Pancreas (tissue), 10 donors: ENCODE data around the gene ZNF416. TPM values are rescaled to one million over a fixed set of nuclear protein-coding genes. Genes with fewer than 3 reads are reported as not detected.

Experiments
- ATAC-seq, 4 donors: fragments of 200-7000 bp; cut with Tn5 transposase; one replicate each; pipeline versions ENCODE4 v1.8.0 to v1.9.1; 2020; ENCODE audit warnings: mild to moderate bottlenecking in 4 of 4, moderate library complexity in 4 of 4
- DNase-seq, 6 donors: peaks; one replicate each; pipeline ENCODE4 v3.0.0-alpha.2; 2020
- FAIRE-seq: peaks from 2 replicates; lab custom pipeline; 2012; peaks lifted over from hg19 to GRCh38; lab: Jason Lieb, UNC
- H3K27ac ChIP-seq, 4 donors: fragments of 200-600 bp; sonication (generic); 1 replicate in 3 of 4; 2 replicates in 1 of 4; pipeline versions ENCODE4 v1.5.0 to v1.8.0; 2020
- H3K27me3 ChIP-seq, 4 donors: fragments of 200-600 bp; one replicate each; pipeline ENCODE4 v1.8.0; 2021
- H3K36me3 ChIP-seq, 3 donors: fragments of 200-600 bp; sonication (generic) in 1 of 3; one replicate each; pipeline versions ENCODE4 v1.5.0 to v1.8.0; 2020 to 2021
- H3K4me1 ChIP-seq, 3 donors: fragments of 200-600 bp; one replicate each; pipeline ENCODE4 v1.8.0; 2021
- H3K4me3 ChIP-seq, 4 donors: fragments of 200-600 bp; sonication (generic) in 2 of 4; one replicate each; pipeline versions ENCODE4 v1.5.0 to v1.8.0; 2020 to 2021
- H3K9me3 ChIP-seq, 4 donors: fragments of 200-600 bp; one replicate each; pipeline ENCODE4 v1.8.0; 2021
- WGBS, 2 donors: extraction: QIAGEN DNeasy Blood & Tissue Kit; methylation state at CpG; one replicate each; pipeline ENCODE4 v1.1.7; 2013; 5-methylcytosine and 5-hydroxymethylcytosine counted together
- intact Hi-C, 3 donors: fragments of 100-400 bp; cut with DNase I; formaldehyde crosslinking; loops; one replicate each; pipeline versions ENCODE4 v1.11.1 to v1.14.2; 2022
- polyA plus RNA-seq, 2 donors: library from polyadenylated mRNA; stranded (reverse); fragments of 200-250 nt; gene quantifications; one replicate each; pipeline ENCODE4 v1.2.3, GENCODE V29; 2013
- total RNA-seq, 6 donors: library from RNA; stranded (reverse); fragmentation: NEBNext Ultra II Directional in 4 of 6; extraction: Animal tissue kit (Norgen Biotek cat#: 25700) in 4 of 6; gene quantifications; one replicate each; pipeline versions ENCODE4 v1.2.1 to v1.2.4, GENCODE V29; 2021 to 2023
- TF ChIP-seq, protein P1 (sequence below), 4 donors: fragments of 200-600 bp; sonication (generic) in 3 of 4; IDR thresholded peaks; one replicate each; pipeline versions ENCODE4 v1.5.0 to v1.8.0; 2021; ENCODE audit warnings: antibody characterized with exemption in 4 of 4
- donor health status: healthy with polysubstance abuse.
- donor health status: DM: no; HTN: no; CAD: no; lungs with moderate emphysema.
- donor health status: DM: no; HTN: no; CAD: no.
- donor health status: control.
- donor health status: control.
- donor health status: Bipolar disorder and iron deficiency.
- donor health status: DM: yes; HTN: yes; CAD: no.
- donor health status: DM: no; HTN: no; CAD: no.
- donor health status: DM: no; HTN: no; CAD: no.
- donor health status: DM: yes; HTN: yes; CAD: no.

The ZNF416 gene
- total and polyA plus RNA-seq, 8 donors = 0.91 to 2.7 (median 1.8) TPM

DNA sequence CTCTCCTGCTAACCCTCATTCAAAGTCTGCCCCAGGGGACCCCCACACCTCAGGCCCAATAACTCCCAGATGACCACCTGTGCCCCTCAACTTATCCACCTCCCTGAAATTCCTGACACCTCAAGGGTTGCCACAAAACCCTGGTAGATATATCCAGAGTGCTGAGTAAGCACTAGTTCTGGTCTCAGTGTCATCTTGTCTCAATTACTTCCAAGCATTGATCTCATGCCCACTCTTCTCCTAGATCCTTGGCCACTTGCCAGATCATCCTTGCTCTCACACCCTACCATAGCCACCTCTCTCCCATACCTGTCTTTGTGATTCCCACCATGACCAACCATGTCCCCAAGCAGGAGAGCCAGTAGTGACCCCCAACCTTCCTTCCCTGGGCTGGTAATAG lies 2.0 kb downstream of the ZNF416 start:
- Histone ChIP-seq H3K9me3 (peaks cover 0 to 18% (median 0%) of the 10 kb centered on the region in 4 donors), H3K36me3 (peaks cover 6 to 35% (median 28%) of the 10 kb centered on the region in 3 donors), H3K4me1 (peaks cover 0 to 6% (median 4%) of the 10 kb centered on the region in 3 donors), H3K27me3 (no peaks in the 10 kb centered on the region), H3K27ac (no peak overlapping the region), H3K4me3 (no peak overlapping the region)
- DNase-seq (no peak), ATAC-seq (no peak), FAIRE-seq (no peak)
- intact Hi-C loops = no loop called here
- TF ChIP-seq, protein P1, sequence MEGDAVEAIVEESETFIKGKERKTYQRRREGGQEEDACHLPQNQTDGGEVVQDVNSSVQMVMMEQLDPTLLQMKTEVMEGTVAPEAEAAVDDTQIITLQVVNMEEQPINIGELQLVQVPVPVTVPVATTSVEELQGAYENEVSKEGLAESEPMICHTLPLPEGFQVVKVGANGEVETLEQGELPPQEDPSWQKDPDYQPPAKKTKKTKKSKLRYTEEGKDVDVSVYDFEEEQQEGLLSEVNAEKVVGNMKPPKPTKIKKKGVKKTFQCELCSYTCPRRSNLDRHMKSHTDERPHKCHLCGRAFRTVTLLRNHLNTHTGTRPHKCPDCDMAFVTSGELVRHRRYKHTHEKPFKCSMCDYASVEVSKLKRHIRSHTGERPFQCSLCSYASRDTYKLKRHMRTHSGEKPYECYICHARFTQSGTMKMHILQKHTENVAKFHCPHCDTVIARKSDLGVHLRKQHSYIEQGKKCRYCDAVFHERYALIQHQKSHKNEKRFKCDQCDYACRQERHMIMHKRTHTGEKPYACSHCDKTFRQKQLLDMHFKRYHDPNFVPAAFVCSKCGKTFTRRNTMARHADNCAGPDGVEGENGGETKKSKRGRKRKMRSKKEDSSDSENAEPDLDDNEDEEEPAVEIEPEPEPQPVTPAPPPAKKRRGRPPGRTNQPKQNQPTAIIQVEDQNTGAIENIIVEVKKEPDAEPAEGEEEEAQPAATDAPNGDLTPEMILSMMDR (IDR thresholded peaks at IDR 0.05) = no peak

DNA sequence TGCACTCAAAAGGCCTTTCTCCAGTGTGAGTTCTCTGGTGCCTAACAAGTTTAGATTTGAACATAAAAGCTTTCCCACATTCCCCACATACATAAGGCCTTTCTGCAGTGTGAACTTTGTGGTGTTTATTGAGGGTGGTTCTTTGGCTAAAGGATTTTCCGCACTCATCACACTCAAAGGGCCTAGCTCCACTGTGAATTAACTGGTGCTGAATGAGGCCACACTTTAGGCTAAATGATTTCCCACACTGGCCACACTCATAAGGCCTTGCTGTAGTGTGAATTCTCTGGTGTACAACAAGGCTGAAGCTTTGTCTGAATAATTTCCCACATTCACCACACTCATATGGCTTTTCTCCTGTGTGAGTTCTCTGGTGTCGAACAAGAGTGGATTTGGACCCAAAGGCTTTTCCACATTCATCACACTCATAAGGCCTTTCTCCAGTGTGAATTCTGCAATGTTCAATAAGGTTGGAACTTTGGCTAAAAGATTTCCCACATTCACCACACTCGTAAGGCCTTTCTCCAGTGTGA lies 6.2 kb downstream of the ZNF416 start:
- 99 to 100% methylated on average over 3 of the region's 3 CpGs for WGBS, 2 donors
- no peaks in the 10 kb centered on the region for H3K27me3 ChIP-seq
- FAIRE-seq (no peak), DNase-seq (no peak), ATAC-seq (no peak)
- peaks cover 6 to 35% (median 28%) of the 10 kb centered on the region in 3 donors for H3K36me3 ChIP-seq
- no peak overlapping the region for H3K4me3 ChIP-seq
- no peak overlapping the region for H3K27ac ChIP-seq
- intact Hi-C loops = no loop called here
- peaks cover 0 to 20% (median 0%) of the 10 kb centered on the region in 4 donors for H3K9me3 ChIP-seq
- H3K4me1 ChIP-seq = no peaks in the 10 kb centered on the region
- TF ChIP-seq, protein P1 (IDR thresholded peaks at IDR 0.05) = no peak

DNA sequence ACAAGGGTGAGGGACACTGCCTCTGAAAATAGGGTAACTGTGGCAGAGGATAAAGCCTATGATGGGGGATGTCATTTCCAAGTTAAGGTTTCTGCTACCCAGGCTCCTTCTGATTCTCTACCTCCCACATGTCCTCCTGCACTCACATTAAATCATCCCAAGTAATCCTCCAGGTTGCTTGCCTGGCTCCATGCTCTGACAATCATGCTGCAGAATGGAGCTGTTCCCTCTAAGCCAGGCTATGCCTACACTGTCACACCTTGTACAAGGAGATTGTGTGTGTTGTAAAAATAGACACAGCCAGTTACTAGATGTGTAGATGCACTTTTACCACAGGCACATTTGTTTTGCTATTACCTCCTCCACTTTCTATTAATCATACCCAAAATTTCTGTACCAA lies 8.0 kb downstream of the ZNF416 start:
- no peak for DNase-seq
- no peak for FAIRE-seq
- Histone ChIP-seq H3K36me3 (peaks cover 6 to 34% (median 27%) of the 10 kb centered on the region in 3 donors), H3K4me3 (no peak overlapping the region), H3K27me3 (no peaks in the 10 kb centered on the region), H3K9me3 (peaks cover 0 to 24% (median 0%) of the 10 kb centered on the region in 4 donors), H3K4me1 (no peaks in the 10 kb centered on the region), H3K27ac (no peak overlapping the region)
- no peak for ATAC-seq
- TF ChIP-seq, protein P1 (IDR thresholded peaks at IDR 0.05) = no peak
- intact Hi-C loops = no loop called here

DNA sequence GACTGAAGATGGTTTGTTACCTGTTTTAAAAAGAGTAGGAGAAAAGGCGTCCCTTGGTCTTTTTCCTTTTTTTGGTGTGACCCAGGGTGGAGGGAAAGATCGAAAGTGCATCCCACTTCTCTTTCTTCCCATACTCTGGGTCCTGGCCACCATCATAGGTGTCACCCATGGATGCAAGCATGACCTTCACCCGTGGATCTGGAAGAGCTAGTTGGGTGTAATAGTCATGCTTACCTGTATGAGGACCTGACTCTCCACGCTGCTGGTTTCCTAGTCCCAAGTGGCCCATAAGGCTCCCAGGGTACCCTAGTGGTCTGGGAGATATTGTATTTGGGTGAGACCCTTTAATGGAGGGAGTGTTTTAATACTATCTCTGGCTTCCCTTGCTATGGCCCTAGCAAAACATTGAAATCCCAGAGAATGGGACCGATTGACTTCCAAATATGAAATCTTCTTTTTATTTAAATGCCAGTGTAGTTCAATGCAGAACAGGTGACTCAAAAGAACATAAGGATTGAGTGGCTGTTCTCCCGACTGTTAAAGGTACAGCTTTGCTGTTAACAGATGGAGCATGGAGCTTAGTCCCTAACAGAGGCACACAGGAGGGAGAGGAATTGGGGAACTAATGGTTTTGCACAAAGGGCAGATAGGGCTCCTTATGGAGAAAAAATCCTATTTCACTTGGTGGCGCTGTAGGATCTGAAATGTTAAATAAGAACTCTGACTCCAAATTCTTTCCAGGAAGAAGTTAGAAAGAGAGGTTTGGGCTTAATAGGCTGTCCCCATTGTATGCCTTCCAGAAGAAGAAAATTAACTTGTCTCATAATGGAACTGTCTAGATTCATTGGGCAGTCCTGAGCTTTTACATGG lies 12.1 kb downstream of the ZNF416 start:
- no peak for FAIRE-seq
- TF ChIP-seq, protein P1 (IDR thresholded peaks at IDR 0.05) = no peak
- H3K27me3 ChIP-seq = no peaks in the 10 kb centered on the region
- DNase-seq = no peak
- H3K36me3 ChIP-seq = no peaks in the 10 kb centered on the region
- 46 to 49% methylated on average over 7 of the region's 7 CpGs for WGBS, 2 donors
- H3K9me3 ChIP-seq = peaks cover 0 to 10% (median 1%) of the 10 kb centered on the region in 4 donors
- no peaks in the 10 kb centered on the region for H3K4me1 ChIP-seq
- ATAC-seq = no peak
- H3K4me3 ChIP-seq = no peak overlapping the region
- intact Hi-C loops = no loop called here
- no peak overlapping the region for H3K27ac ChIP-seq

DNA sequence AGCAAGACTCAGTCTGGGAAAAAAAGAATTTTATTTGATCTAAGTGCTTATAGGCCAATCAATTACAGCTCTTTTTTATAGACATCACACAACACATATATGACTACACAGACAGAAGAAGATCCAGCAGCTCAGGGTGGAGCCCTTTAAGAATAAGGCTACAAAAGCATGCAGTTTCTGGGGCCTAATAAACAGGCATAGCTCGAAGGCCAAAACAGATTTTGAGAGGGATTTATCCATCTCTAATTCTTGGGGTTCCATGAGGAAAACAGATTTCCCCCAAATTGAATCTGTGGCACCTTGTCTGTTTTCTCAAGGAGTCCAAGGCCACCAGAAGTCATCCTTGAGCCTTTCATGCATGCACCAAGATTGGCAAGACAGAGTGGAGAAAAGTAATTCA lies 15.2 kb downstream of the ZNF416 start:
- no peak for FAIRE-seq
- Histone ChIP-seq H3K27ac (no peak overlapping the region), H3K27me3 (no peaks in the 10 kb centered on the region), H3K4me3 (no peak overlapping the region), H3K4me1 (peaks cover 0 to 1% (median 0%) of the 10 kb centered on the region in 3 donors), H3K36me3 (no peaks in the 10 kb centered on the region), H3K9me3 (peaks cover 0 to 8% (median 1%) of the 10 kb centered on the region in 4 donors)
- no peak for ATAC-seq
- 46 to 58% methylated on average over 1 of the region's 1 CpG for WGBS, 2 donors
- DNase-seq = no peak
- TF ChIP-seq, protein P1 (IDR thresholded peaks at IDR 0.05) = no peak
- intact Hi-C loops = no loop called here
